RKO (cell line): ENCODE measurements around the gene GABRG3.
"Not testable (repeated sequence)": the region's sequence is repeated elsewhere in the genome, so short reads cannot be mapped to it uniquely, and the experiment has no call there.

ENCODE experiments used
- DNase-seq: peaks from one replicate; pipeline ENCODE4 v3.0.0-alpha.2; 2016; ENCODE audit warnings: low spot score

The GABRG3 gene

GRCh38 chr15:27182561-27183110, 211.7 kb downstream of the GABRG3 start:
- DNase-seq = no peak

- no peak for DNase-seq
Measured at GRCh38 chr15:27183201-27183600, 212.2 kb downstream of the GABRG3 start.

- DNase-seq = not testable (repeated sequence)
Measured at GRCh38 chr15:27191515-27191914, 220.5 kb downstream of the GABRG3 start.

- DNase-seq = no peak
Measured at GRCh38 chr15:27196691-27197090, 225.7 kb downstream of the GABRG3 start.

- DNase-seq = no peak
Measured at GRCh38 chr15:27201425-27201824, 230.4 kb downstream of the GABRG3 start.

- DNase-seq = no peak
Measured at GRCh38 chr15:27210176-27210575, 239.2 kb downstream of the GABRG3 start.

- DNase-seq = no peak
Measured at GRCh38 chr15:27214032-27214431, 243.1 kb downstream of the GABRG3 start.

- no peak for DNase-seq
Measured at GRCh38 chr15:27214961-27215360, 244.0 kb downstream of the GABRG3 start.

- DNase-seq = no peak
Measured at GRCh38 chr15:27218426-27218825, 247.4 kb downstream of the GABRG3 start.

- no peak for DNase-seq
Measured at GRCh38 chr15:27219636-27220035, 248.7 kb downstream of the GABRG3 start.

- no peak for DNase-seq
Measured at GRCh38 chr15:27220199-27220598, 249.2 kb downstream of the GABRG3 start.

GRCh38 chr15:27222479-27222878, 251.5 kb downstream of the GABRG3 start:
- peak; percentile 20 for DNase-seq

GRCh38 chr15:27223179-27223578, 252.2 kb downstream of the GABRG3 start:
- DNase-seq = no peak

GRCh38 chr15:27231811-27232210, 260.8 kb downstream of the GABRG3 start:
- no peak for DNase-seq

GRCh38 chr15:27232876-27233275, 261.9 kb downstream of the GABRG3 start:
- no peak for DNase-seq

GRCh38 chr15:27234593-27234992, 263.6 kb downstream of the GABRG3 start:
- no peak for DNase-seq

GRCh38 chr15:27235161-27235560, 264.2 kb downstream of the GABRG3 start:
- DNase-seq = no peak

GRCh38 chr15:27235681-27236080, 264.7 kb downstream of the GABRG3 start:
- DNase-seq = no peak

- DNase-seq = no peak
Measured at GRCh38 chr15:27237319-27237939, 266.4 kb downstream of the GABRG3 start.

- DNase-seq = no peak
Measured at GRCh38 chr15:27238209-27238608, 267.2 kb downstream of the GABRG3 start.

- DNase-seq = no peak
Measured at GRCh38 chr15:27238707-27239423, 267.9 kb downstream of the GABRG3 start.

GRCh38 chr15:27241943-27242342, 271.0 kb downstream of the GABRG3 start:
- peak; percentile 0 for DNase-seq

- no peak for DNase-seq
Measured at GRCh38 chr15:27244047-27244446, 273.1 kb downstream of the GABRG3 start.

GRCh38 chr15:27248251-27248650, 277.3 kb downstream of the GABRG3 start:
- DNase-seq = no peak
